Neural cell (in vitro differentiated cells): ENCODE measurements around the gene SMTN. TPM values are rescaled to one million over a fixed set of nuclear protein-coding genes. Genes with fewer than 3 reads are reported as not detected.

Experiments
- H2AFZ ChIP-seq: fragments of 200-600, 300-800 bp; sonication (generic), shearing (Covaris generic); 2 replicates; pipeline ENCODE4 v1.6.0; 2014; ENCODE audit warnings: low read depth, mild to moderate bottlenecking, antibody characterized with exemption, low read length, moderate library complexity
- H3F3A ChIP-seq: fragments of 200-600 bp; shearing (Covaris generic); 2 replicates; pipeline ENCODE4 v1.6.1; 2016; ENCODE audit warnings: mild to moderate bottlenecking, moderate library complexity, mixed read lengths, antibody characterized with exemption, low read length; ENCODE audit not compliant: insufficient read depth, poor library complexity, severe bottlenecking
- H3K27ac ChIP-seq: fragments of 200-600, 300-800 bp; sonication (generic), shearing (Covaris generic); 2 replicates; pipeline ENCODE4 v1.5.1; 2014; ENCODE audit warnings: mild to moderate bottlenecking, low read length, moderate library complexity
- H3K27me3 ChIP-seq: fragments of 300-800, 200-600 bp; sonication (generic), shearing (Covaris generic); 2 replicates; pipeline ENCODE4 v1.6.0; 2014; ENCODE audit warnings: mild to moderate bottlenecking, low read depth, low read length, moderate library complexity; ENCODE audit not compliant: insufficient read depth
- H3K36me3 ChIP-seq: fragments of 300-800, 200-600 bp; sonication (generic), shearing (Covaris generic); 2 replicates; pipeline ENCODE4 v1.5.1; 2014; ENCODE audit warnings: mild to moderate bottlenecking, antibody characterized with exemption, low read length, moderate library complexity; ENCODE audit not compliant: insufficient read depth
- H3K4me2 ChIP-seq: fragments of 300-800, 200-600 bp; sonication (generic), shearing (Covaris generic); 2 replicates; pipeline ENCODE4 v1.6.0; 2014; ENCODE audit warnings: mild to moderate bottlenecking, low read length
- H3K4me3 ChIP-seq: fragments of 300-800, 200-600 bp; sonication (generic), shearing (Covaris generic); 2 replicates; pipeline ENCODE4 v1.5.1; 2014; ENCODE audit warnings: mild to moderate bottlenecking, low read length, moderate library complexity
- H3K79me2 ChIP-seq: fragments of 200-600 bp; shearing (Covaris generic); replicated peaks from 2 replicates; pipeline ENCODE4 v1.6.0; 2014; ENCODE audit warnings: mild to moderate bottlenecking, low read length, moderate library complexity; ENCODE audit not compliant: insufficient read depth
- H3K9ac ChIP-seq: fragments of 300-800, 200-600 bp; sonication (generic), shearing (Covaris generic); 2 replicates; pipeline ENCODE4 v1.6.1; 2016; ENCODE audit warnings: mild to moderate bottlenecking, low read length, mixed read lengths
- H3K9me2 ChIP-seq: fragments of 200-600 bp; shearing (Covaris generic); 2 replicates; pipeline ENCODE4 v1.6.1; 2016; ENCODE audit warnings: mild to moderate bottlenecking, low read length, mixed read lengths; ENCODE audit not compliant: insufficient read depth
- H3K9me3 ChIP-seq: fragments of 200-600, 300-800 bp; sonication (generic), shearing (Covaris generic); 2 replicates; pipeline ENCODE4 v1.6.1; 2016; ENCODE audit warnings: mild to moderate bottlenecking, mixed run types, low read length, moderate library complexity, mixed read lengths
- H4K20me1 ChIP-seq: fragments of 200-600 bp; shearing (Covaris generic); 2 replicates; pipeline ENCODE4 v1.6.1; 2016; ENCODE audit warnings: mild to moderate bottlenecking, mixed run types; ENCODE audit not compliant: insufficient read depth
- EP300 ChIP-seq: fragments of 450-650 bp; conservative IDR thresholded peaks from 2 replicates; pipeline ENCODE4 v1.6.1; 2014; ENCODE audit warnings: antibody characterized with exemption, mild to moderate bottlenecking, moderate library complexity; ENCODE audit not compliant: poor library complexity, severe bottlenecking
- EZH2 ChIP-seq: fragments of 200-600, 300-800 bp; shearing (Covaris generic), sonication (generic); IDR thresholded peaks from 2 replicates; pipeline ENCODE4 v1.6.1; 2014; ENCODE audit warnings: antibody characterized with exemption, low read length, borderline replicate concordance, mild to moderate bottlenecking; ENCODE audit not compliant: insufficient read depth, poor library complexity, severe bottlenecking
- MXI1 ChIP-seq: fragments of 450-650 bp; conservative IDR thresholded peaks from 2 replicates; pipeline ENCODE4 v1.6.1; 2014; ENCODE audit warnings: antibody characterized with exemption, mild to moderate bottlenecking; ENCODE audit not compliant: poor library complexity, severe bottlenecking
- POLR2AphosphoS5 ChIP-seq: IDR thresholded peaks from 2 replicates; pipeline ENCODE4 v1.6.1; 2012
- RAD21 ChIP-seq: fragments of 450-650 bp; conservative IDR thresholded peaks from 2 replicates; pipeline ENCODE4 v1.6.1; 2014; ENCODE audit warnings: antibody characterized with exemption, mild to moderate bottlenecking, moderate library complexity
- SMC3 ChIP-seq: fragments of 450-650 bp; conservative IDR thresholded peaks from 2 replicates; pipeline ENCODE4 v1.6.1; 2014; ENCODE audit warnings: antibody characterized with exemption, mild to moderate bottlenecking, moderate library complexity; ENCODE audit not compliant: poor library complexity
- TAF1 ChIP-seq: IDR thresholded peaks from 2 replicates; pipeline ENCODE4 v1.6.1; 2012; ENCODE audit warnings: low read depth
- polyA plus RNA-seq: library from polyadenylated mRNA; depleted of rRNA; stranded (reverse); fragments of >200 nt; gene quantifications from 2 replicates; pipeline ENCODE4 v1.2.3, GENCODE V29; 2014
- TF ChIP-seq, protein P1 (sequence below): fragments of 450-650 bp; IDR thresholded peaks from 2 replicates; pipeline ENCODE4 v1.5.1; 2014; ENCODE audit warnings: antibody characterized with exemption, mild to moderate bottlenecking, moderate library complexity; ENCODE audit not compliant: poor library complexity, severe bottlenecking
- TF ChIP-seq, protein P2 (sequence below): IDR thresholded peaks from 2 replicates; pipeline ENCODE4 v1.6.1; 2012; ENCODE audit warnings: borderline replicate concordance

Gene SMTN
- polyA plus RNA-seq, 1 donor from 2014 or later: 3.4 TPM

DNA sequence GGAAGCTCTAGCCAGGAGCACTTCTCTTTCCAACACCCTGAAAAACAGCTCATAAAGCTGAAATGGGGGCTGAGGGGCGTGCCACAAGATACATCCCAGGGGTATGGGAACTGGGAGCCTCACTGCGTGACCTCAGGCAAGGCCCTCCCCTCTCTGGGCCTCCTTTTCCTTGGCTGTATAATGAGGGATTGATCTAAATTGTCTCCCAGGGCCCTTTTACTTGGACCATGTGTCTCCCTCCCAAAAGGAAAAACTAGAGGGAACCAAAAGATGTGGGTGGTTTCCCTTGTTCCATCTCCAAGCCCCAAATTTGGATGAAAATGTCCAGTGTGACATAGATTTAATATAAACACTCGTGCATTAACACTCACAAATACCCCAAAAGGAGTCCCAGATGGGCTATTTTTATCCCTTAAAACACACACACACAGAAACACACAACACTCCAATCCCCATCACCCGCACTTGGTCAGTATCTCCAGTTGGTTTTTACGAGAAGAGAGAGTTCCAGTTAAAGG lies 25.9 kb upstream of the SMTN start:
- Histone ChIP-seq H2AFZ (no peak overlapping the region), H3K27me3 (no peaks in the 10 kb centered on the region), H3K9ac (no peak overlapping the region), H3K27ac (no peak overlapping the region), H3F3A (no peaks in the 10 kb centered on the region), H4K20me1 (no peaks in the 10 kb centered on the region), H3K9me3 (no peaks in the 10 kb centered on the region), H3K36me3 (no peaks in the 10 kb centered on the region), H3K4me3 (no peak overlapping the region), H3K79me2 (no peaks in the 10 kb centered on the region), H3K9me2 (no peaks in the 10 kb centered on the region), H3K4me2 (no peak overlapping the region)
- TF ChIP-seq, protein P1, sequence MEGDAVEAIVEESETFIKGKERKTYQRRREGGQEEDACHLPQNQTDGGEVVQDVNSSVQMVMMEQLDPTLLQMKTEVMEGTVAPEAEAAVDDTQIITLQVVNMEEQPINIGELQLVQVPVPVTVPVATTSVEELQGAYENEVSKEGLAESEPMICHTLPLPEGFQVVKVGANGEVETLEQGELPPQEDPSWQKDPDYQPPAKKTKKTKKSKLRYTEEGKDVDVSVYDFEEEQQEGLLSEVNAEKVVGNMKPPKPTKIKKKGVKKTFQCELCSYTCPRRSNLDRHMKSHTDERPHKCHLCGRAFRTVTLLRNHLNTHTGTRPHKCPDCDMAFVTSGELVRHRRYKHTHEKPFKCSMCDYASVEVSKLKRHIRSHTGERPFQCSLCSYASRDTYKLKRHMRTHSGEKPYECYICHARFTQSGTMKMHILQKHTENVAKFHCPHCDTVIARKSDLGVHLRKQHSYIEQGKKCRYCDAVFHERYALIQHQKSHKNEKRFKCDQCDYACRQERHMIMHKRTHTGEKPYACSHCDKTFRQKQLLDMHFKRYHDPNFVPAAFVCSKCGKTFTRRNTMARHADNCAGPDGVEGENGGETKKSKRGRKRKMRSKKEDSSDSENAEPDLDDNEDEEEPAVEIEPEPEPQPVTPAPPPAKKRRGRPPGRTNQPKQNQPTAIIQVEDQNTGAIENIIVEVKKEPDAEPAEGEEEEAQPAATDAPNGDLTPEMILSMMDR: no peak
- no peak for TF ChIP-seq EZH2
- no peak for TF ChIP-seq MXI1
- TF ChIP-seq SMC3: no peak
- TF ChIP-seq, protein P2, sequence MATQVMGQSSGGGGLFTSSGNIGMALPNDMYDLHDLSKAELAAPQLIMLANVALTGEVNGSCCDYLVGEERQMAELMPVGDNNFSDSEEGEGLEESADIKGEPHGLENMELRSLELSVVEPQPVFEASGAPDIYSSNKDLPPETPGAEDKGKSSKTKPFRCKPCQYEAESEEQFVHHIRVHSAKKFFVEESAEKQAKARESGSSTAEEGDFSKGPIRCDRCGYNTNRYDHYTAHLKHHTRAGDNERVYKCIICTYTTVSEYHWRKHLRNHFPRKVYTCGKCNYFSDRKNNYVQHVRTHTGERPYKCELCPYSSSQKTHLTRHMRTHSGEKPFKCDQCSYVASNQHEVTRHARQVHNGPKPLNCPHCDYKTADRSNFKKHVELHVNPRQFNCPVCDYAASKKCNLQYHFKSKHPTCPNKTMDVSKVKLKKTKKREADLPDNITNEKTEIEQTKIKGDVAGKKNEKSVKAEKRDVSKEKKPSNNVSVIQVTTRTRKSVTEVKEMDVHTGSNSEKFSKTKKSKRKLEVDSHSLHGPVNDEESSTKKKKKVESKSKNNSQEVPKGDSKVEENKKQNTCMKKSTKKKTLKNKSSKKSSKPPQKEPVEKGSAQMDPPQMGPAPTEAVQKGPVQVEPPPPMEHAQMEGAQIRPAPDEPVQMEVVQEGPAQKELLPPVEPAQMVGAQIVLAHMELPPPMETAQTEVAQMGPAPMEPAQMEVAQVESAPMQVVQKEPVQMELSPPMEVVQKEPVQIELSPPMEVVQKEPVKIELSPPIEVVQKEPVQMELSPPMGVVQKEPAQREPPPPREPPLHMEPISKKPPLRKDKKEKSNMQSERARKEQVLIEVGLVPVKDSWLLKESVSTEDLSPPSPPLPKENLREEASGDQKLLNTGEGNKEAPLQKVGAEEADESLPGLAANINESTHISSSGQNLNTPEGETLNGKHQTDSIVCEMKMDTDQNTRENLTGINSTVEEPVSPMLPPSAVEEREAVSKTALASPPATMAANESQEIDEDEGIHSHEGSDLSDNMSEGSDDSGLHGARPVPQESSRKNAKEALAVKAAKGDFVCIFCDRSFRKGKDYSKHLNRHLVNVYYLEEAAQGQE: no peak
- no peak for TF ChIP-seq EP300
- no peak for TF ChIP-seq TAF1
- TF ChIP-seq POLR2AphosphoS5: no peak
- TF ChIP-seq RAD21: no peak

DNA sequence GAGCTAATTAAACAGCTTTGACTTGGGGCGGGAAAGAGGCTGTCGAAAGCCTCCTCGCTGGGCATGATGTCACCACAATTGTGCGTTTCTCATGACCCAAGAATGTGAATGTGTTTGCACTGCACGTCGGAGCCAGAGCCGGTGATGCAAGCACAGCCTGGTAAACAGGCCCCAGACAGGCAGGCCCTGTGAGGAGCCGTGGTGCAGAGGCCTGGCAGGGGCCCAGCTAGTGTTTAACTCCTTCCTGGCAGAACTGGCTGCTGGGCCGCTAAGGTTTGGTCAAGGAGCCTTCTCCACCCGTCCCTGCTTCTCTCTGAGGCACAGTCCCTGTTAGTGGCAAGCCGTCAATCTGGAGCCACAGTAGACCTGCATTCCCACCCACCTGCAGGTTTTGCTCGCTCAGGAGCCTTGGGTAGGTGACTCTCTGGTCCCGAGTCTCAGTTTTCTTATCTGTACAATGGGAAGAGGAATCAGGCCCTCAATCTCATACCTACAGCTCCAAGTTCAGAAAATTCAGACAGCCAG lies 25.4 kb upstream of the SMTN start:
- no peak overlapping the region for H3K9ac ChIP-seq
- no peaks in the 10 kb centered on the region for H4K20me1 ChIP-seq
- TF ChIP-seq TAF1 (no peak), POLR2AphosphoS5 (no peak), SMC3 (no peak)
- TF ChIP-seq, protein P2: no peak
- no peaks in the 10 kb centered on the region for H3K9me2 ChIP-seq
- no peak overlapping the region for H2AFZ ChIP-seq
- no peaks in the 10 kb centered on the region for H3F3A ChIP-seq
- H3K36me3 ChIP-seq: no peaks in the 10 kb centered on the region
- H3K9me3 ChIP-seq: no peaks in the 10 kb centered on the region
- no peak overlapping the region for H3K4me2 ChIP-seq
- H3K27ac ChIP-seq: no peak overlapping the region
- H3K4me3 ChIP-seq: no peak overlapping the region
- H3K79me2 ChIP-seq: no peaks in the 10 kb centered on the region
- no peaks in the 10 kb centered on the region for H3K27me3 ChIP-seq
